ENCODE measurements around the gene IPO4.

DNA sequence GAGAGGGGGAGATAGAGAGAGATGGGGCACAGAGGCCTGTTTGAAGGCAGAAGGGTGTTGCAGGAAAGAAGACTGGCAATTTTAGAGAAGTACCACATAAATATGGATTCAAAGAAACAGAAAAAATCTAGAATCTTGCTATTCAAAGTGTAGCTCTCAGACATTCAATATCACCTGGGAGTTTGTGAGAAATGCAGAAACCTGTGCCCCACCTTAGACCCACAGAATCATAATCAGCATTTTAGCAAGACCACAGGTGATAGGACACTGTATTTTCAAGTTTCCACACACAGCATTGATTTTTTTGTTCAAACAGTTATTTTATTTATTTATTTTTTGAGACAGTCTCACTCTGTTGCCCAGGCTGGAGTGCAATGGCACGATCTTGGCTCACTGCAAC is 40.3 kb upstream of the IPO4 start:
- TF ChIP-seq YY1 (IDR thresholded peaks at IDR 0.05; ENCODE audit: insufficient read depth, insufficient read length): no peak
- TF ChIP-seq SUZ12 (IDR thresholded peaks at IDR 0.05; ENCODE audit: extremely low read depth, insufficient read depth, insufficient read length): no peak
- no peak for TF ChIP-seq ZNF274 (IDR thresholded peaks at IDR 0.05; ENCODE audit: low read depth, low read length)
